GM21576 (cell line): Measurements from ENCODE around the gene TJP2.
"Not testable (repeated sequence)": the region's sequence is repeated elsewhere in the genome, so short reads cannot be mapped to it uniquely, and the experiment has no call there.

Experiments
- ATAC-seq: cut with Tn5 transposase; IDR thresholded peaks from one replicate; pipeline ENCODE4 v1.9.1; 2021; ENCODE audit warnings: mild to moderate bottlenecking, moderate library complexity; ENCODE audit not compliant: unreplicated experiment

TJP2 gene

DNA sequence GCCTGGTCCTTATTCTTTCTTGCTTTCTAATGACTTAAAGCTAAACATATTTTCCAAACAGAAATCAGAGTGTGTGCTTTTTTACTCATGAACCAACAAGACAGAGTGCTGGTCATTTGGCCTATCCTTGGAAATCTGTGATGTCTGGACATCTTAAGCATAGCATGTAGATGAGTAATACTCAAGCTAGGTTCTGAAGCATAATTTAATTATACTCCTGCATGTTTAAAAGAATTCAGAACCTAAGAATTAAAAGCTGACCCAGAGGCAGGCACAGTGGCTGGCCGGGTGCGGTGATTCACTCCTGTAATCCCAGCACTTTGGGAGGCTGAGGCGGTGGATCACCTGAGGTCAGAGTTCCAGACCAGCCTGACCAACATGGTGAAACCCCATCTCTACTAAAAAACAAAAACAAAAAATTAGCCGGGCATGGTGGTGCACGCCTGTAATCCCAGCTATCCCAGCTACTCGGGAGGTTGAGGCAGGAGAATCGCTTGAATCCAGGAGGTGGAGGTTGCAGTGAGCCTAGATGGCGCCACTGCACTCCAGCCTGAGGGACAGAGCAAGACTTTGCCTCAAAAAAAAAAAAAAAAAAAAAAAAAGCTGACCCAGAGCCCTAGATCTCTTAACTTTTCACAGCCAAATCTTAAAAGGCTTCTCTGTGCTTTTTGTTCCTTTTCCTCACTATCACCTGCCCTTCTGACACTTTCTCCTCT is 16.2 kb upstream of the TJP2 start:
- ATAC-seq = no peak

DNA sequence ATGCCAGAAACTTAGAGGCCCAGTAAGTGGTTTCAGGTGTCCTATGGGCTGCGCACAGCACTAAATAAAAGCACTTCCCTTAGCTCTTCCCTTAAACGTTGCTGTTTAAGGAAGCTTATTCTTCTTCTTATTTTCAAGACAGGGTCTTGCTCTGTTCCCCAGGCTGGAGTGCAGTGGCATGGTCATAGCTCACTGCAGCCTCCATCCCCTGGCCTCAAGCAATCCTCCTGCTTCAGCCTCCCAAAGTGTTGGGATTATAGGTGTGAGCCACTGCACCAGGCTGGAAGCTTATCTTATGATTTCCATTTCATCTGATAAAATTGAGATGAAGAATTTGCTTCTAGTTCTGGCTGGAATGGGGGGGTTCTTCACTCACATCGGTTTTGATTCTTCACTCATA is 15.6 kb upstream of the TJP2 start:
- ATAC-seq = no peak

DNA sequence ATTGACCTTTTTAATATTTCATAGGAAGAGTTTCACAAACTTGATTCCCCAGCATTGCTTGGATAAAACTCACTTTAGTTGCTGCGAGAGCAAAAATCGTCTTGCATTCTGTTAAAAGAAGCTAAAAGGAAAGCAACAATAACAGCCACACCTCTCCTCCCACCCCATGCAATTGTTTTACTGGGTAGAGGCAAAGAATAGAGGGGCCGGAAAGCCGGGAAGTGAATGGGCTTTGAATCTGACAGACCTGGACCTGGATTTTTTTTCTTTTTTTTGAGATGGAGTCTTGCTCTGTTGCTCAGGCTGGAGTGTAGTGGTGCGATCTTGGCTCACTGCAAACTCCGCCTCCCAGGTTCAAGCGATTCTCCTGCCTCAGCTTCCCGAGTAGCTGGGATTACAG is 9.5 kb upstream of the TJP2 start:
- not testable (repeated sequence) for ATAC-seq

DNA sequence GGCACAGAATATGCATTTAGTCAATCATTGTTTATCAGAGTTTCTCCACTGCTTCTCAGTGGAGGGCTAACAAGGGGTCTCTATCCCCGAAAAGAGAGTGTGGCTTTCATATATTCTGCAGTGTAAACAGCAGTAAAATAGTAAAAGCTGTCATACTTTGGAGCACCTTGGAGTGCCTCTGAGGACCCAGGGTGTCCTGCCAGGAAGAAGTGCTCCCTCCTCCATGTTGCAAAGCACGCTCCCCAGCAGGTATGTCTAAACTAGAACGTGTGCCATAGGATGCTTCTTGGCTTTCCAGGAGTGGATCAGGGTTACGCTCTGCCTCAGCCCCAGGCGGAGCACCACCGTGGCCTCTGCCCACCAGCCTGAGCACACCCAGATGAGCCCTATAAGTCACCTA is 8.5 kb upstream of the TJP2 start:
- ATAC-seq = no peak

DNA sequence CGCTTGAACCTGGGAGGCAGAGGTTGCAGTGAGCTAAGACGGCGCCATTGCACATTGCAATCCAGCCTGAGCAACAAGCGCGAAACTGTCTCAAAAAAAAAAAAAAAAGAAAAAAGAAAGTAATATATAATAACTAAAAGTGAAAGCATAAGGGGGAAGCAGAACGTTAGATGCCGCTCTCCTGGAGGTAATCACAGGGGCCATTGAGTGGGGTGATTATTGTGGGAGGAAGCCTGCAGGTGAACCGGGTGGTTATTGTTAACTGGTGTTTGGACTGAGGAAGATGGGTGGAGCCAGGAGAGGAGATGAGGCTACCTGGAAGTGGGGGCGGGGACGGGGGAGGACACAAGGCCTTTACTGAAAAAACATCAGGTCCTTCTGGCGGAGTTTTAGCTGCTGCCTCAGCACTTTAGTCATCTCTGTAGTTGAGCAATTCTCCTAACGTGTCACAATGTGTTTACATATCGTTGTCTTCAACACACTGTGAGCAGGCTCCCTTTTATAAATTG is 5.3 kb upstream of the TJP2 start:
- peak; percentile 52 for ATAC-seq

DNA sequence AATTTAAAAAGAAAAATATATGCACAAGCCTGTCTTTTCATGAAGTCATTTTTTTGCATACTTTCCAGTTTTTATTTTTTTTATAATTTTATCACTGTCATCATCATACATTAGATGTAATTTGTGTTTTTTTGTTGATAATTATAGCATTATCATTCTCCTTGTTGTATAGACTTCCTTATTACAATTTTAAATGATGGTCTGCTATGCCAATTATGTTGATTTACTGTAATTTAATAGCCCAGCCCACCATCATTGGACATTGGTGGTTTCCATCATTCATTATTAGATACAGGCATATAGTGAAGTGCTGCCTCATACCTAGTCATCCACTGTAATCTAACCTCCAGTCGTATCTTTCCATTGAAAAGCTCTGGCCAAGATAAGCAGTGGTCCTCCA is 3.8 kb upstream of the TJP2 start:
- no peak for ATAC-seq

DNA sequence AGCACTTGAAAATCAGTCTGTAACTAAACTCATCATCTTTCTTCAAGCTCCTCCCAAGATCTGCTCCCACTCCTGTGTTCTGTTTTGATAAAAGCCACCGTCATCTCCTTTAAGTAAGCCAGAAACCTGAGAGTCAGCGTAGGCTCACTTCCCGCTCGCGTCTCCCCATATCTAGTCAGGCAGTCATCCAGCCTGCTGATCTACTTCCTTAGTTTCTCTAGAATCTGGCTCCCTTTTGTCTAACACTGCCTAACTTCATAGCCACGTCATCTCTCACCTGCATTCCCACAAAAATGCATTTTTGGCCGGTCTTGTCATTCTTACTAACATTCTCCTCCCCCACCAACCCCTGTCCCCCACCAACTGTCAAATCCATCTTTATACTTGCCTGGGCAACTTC is 3.0 kb upstream of the TJP2 start:
- no peak for ATAC-seq

DNA sequence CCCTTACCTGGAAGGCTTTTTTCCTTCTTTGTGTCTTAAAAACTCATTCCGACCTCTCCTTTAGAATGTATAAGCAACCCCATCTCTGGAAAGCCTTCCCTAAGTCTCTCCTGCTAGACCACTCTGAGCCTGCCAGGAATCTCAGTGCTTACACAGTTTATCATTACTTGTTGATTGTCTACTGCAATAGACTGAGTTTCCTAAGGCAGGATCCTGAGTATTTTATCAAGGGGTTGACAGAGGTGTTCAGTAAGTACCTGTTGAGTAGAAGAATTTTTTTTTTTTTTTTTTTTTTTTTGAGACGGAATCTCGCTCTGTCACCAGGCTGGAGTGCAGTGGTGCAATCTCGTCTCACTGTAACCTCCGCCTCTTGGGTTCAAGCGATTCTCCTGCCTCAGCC is 2.6 kb upstream of the TJP2 start:
- ATAC-seq = no peak

DNA sequence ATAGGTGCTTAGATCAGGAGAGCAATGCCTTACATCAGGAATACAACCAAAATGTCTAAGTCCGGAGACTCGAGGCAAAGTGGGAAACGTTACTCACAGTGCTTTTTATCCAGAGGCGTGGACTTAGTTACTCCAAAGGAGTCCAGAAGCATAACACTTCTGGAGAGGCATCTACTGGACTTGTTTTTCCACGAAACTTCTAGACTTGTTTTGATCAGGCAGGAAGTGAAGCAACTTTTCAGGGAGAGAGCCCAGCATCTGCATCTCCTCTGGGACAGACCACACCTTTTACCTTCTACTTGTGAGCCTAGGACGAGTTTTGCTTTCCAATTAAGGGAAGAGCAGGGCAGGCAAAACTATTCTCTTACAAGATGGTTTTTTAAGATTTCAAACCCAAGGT is 1.2 kb upstream of the TJP2 start:
- ATAC-seq = no peak

DNA sequence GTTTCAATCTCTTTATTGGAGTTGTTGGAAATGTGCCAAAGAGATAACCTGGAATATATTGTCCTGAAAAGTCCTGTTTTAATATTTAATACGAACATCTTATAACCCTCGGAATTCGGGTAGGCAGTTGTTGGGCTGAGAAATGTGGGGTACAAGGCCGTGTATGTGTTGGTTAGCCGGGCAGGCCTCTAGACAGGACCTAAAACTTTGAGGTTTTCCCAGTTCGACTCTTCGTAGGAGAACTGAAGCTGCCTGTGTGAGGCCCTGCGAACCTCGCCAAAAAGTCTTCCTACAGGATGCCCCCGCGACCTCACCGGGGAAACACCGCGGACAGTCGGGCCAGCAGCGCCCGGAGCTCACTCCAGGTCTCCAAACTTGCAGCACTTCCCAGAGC is 583 bp upstream of the TJP2 start:
- ATAC-seq = no peak

DNA sequence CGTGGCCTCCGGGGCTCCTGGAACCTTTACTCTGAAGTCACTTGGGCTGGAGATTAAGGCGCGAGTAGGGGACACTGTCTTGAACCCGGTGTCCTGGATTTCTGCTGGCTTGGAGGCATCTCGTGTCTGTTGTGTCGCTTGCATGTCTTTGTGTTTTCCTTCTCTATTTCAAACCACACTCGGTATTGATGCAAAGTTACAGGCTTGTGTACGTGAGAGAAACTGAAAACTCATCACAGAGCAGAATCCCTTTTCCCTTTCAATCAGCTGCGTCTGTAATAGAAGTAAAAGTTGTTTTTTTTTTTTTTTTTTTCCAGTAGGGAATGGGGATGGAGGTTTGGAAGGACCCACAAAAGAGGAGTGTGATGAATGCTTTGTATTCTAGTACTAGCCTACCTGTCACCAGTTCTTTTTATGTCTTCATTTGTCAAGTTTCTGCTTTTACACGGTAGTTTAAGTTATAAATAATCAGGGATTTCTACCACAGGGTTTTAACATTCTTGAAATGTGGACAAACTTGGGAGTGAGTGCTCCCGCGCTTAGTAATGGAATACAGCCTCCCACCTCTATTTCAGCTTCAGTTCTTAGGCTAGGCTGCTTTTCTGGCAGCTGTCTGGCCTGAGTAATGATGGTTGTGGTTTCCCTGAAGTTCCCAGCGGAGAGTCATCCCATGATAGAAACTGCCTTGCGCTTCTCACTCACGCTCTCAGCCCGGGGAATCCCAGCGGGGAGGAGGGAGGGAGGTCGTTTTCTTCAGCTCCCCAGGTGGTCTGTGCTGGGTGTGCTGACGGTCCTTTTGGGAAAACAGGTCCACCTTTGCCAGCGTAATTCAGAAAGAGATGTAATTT is 763 bp downstream of the TJP2 start:
- ATAC-seq = peak; percentile 54

DNA sequence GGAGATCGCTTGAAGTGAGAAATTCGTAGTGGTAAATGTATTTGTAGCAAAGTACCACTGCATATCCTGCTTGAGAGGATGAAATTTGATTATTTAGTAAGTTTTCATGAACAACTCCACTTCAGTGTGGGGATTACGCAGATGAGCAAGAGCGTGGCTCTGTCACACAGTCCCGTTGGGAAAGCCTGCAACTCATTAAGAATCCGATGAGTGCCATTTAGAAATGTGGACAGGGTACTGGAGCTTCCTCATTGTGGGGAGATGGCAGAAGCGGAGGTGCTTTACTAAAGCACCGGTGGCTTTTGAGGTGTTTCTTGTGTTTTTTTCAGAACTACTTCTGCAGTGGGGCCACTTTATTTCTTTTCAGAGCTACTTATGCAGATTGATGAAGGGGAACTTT is 1.4 kb downstream of the TJP2 start:
- peak; percentile 15 for ATAC-seq

DNA sequence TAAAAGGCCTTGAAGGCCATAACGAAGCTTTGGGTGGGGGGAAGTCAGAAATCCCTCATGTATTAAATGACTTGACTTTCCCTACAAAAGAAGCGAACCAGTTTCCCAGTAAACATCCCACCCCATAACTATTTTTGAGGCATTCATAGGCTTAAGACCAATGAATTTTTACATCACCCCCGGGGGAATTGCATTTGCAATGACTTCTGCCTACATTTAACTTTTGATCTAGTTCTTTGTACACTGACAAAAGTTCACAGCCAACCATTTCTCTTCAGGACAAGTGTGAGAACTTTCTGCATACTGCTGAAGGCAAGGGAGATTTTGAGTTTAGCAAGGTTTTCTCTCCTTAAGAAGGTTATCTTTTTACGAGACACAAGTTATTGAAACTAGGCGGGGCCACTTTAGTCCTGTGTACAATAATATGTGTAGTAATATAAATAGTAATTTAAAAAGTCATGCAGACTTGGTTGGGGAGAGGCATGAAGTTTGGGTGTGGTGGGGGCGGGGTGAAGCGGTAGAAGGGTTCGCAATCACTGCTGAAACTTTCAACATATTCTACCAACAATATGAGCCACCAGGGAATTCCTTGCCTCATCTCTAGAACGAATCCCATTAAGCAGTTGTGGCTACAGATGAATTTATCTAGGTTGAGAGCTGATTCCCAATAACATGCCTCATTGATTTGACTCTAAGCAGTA is 2.5 kb downstream of the TJP2 start:
- ATAC-seq = no peak

DNA sequence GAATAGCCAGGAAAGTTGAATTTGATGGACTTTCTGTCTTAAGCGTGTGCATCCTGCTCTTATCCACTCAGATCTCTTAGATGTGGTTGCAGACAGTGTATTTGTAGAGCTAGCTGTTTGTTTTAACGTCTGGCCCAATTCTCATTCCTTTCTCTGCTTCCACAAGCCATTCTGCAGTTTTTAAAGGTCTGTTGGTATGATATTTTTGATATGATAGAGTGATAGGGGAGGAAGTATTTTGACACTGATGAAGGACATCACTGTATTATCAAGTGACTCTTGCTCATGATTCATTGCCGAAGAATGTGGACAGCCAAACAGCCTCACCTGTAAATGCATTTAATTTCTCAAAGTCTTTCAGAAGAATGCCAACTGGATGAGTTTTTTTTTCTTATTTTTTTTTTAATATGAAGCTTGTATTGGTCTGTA is 4.5 kb downstream of the TJP2 start:
- ATAC-seq = no peak

DNA sequence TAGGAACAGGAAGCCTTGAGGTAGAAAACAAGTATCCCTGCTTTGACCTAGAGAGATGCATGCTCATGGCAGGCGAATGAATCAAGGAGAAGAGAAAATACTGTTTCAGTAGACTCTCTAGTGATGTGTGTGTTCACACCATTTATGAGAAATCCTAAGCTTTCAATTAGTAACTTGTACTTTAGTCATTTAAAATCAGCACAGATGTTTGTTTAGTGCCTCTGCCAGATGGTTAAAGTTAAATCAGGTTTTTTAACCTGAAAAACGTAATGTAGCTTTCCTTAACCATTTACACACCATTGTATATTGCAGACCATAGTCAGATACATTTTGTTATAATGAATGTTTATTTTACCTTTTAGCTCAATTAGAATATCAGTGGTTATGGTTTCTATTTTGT is 5.0 kb downstream of the TJP2 start:
- no peak for ATAC-seq

DNA sequence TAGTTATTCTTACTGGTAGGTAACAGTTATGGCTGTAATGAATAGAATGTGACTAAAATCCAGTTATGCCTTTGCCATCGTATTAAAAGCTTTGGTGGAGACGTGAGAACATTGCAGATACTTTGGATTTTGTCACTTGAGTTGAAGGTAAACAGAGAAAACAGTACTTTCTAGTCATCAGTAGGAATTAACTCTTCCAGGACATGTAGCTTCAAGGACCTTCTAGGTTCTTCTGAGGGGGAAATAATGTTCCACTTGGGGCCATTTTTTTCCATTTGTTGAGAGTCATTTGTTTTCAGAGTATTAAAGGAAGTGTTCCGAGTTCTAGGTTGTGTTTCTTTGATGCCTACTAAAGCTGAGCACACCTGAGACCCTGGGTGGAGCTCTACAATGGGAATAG is 6.1 kb downstream of the TJP2 start:
- no peak for ATAC-seq

DNA sequence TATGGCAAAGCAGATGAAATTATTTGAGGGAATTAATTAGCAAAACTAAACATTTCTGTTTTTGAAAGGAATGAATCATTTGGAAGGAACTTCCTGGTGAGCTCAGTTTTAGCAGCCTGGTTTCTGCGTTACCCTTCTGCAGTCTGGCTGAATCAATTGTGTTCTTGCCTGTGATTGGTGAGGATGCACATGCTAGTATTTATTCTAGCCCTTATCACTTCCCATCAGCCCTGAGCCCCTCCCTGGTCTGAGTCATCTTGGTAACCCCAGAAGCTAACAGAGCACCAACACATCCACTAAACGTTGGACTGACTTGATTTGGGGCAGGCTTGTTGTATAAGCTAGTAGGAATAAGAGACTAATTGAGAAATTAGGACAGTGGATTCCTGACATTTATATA is 6.6 kb downstream of the TJP2 start:
- ATAC-seq = no peak

DNA sequence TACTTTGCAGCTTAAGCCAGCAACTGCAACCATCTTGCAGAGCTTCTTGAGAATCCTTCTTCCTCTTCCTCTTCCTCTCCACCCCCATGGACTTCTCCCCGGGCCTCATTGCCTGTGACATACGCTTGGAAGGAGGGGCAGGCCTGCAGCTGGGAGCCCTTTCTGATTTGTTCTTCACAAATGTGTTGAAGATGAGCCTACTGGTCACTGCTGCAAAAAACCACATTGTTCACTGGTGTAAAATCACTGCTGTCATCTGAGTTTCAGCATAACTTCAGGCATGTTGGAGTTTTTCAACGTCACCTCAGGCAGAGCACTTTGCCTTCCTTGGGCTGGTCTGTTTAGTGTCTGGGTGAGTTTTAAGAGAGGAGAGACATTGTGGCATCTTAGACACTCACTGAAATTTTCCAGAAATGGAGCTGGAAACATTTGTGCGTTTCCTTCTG is 7.9 kb downstream of the TJP2 start:
- ATAC-seq = no peak

DNA sequence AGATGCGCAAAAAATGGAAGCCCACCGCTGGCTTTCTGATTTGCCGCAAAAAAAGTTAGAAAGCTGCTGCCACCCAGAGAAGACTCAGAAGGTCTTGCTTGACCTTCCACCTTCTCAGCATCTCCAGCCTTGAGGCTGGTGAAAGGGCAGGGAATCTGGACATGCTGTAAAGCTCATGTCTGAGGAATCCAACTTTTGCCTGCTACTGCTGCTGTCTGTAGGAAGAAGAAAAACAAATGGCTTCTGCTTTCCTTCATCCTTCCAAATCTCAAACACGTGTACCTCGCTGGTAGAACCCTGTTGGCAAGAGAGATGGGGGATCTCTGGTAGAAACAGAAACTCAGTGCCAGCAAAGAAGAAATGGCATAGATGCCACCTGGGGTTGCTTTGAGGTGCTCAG is 10.2 kb downstream of the TJP2 start:
- ATAC-seq = no peak

DNA sequence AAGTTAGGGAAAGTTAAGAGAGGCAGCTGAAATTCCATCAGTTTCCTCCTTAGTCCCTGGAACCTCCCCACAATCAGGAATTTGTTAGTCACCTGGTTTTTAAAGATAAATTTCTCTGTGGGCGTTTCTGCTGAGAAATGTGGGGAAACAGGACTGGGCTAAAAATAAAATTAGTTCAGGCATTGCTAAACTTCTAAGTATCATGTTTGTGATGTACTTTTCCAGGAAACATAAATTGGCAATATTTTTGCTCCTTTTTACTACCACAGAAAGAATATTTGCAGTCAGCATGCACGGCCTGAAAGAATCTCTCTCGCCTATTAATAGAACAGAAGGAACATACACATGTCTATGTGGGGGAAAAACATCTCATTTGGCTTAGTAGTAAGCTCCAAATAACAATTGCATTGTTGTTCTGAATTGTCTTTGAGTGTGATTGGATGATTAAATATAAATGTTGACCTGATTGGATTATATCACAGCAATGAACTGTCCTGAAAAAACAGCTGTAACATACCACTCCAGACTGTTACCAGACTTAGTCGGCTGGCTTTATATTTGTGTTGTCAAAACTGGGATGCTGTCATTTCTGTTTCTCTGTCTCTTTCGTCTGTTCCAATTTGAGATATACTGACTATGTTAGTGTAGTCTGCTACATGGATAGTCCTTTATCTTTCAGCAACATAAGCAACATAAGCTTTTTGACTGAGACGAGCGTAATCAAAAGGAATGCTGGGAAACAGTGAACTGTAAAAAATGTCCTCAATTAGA is 12.9 kb downstream of the TJP2 start:
- ATAC-seq = no peak

DNA sequence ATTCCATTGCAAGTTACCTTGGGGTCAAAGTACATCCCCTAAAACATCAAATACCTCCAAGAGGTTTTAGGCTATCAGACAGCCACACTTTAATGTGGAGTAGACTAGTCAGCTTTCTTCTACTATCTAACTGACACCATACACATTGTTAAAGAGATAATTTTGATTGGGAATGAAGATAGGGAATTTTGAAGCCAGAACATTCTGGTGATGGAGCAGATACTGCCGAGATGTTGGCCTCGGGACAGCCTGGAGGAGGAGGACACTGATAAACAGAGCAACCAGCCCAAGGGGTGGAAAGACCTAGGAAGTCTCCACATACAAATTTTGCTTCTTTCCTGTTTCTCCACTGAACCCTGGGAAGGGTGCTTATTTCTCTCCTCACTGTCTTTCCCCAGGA is 14.9 kb downstream of the TJP2 start:
- ATAC-seq = no peak
